GM21360 (cell line): ENCODE results near the gene MAP3K12.
"Not testable (repeated sequence)": the region's sequence is repeated elsewhere in the genome, so short reads cannot be mapped to it uniquely, and the experiment has no call there.

Experiments used
- ATAC-seq: cut with Tn5 transposase; IDR thresholded peaks from one replicate; pipeline ENCODE4 v1.9.1; 2021; ENCODE audit warnings: mild to moderate bottlenecking, moderate library complexity; ENCODE audit not compliant: unreplicated experiment

MAP3K12 gene

GRCh38 chr12:53492830-53493609 is 6.2 kb downstream of the MAP3K12 start:
- ATAC-seq, result peak; percentile 88

GRCh38 chr12:53492188-53492587 is 7.1 kb downstream of the MAP3K12 start:
- no peak for ATAC-seq

- no peak for ATAC-seq
Observed at GRCh38 chr12:53489242-53489864, 9.9 kb downstream of the MAP3K12 start.

- ATAC-seq, result no peak
Observed at GRCh38 chr12:53486736-53487487, 12.3 kb downstream of the MAP3K12 start.

GRCh38 chr12:53485955-53486735 is 13.1 kb downstream of the MAP3K12 start:
- ATAC-seq, result no peak

- no peak for ATAC-seq
Observed at GRCh38 chr12:53484686-53485575, 14.3 kb downstream of the MAP3K12 start.

GRCh38 chr12:53483979-53484377 is 15.3 kb downstream of the MAP3K12 start:
- ATAC-seq, result no peak

GRCh38 chr12:53483225-53483978 is 15.9 kb downstream of the MAP3K12 start:
- ATAC-seq, result no peak

GRCh38 chr12:53482626-53483168 is 16.6 kb downstream of the MAP3K12 start:
- ATAC-seq, result no peak

- no peak for ATAC-seq
Observed at GRCh38 chr12:53481939-53482586, 17.2 kb downstream of the MAP3K12 start.

- not testable (repeated sequence) for ATAC-seq
Observed at GRCh38 chr12:53481458-53481857, 17.8 kb downstream of the MAP3K12 start.

- ATAC-seq, result no peak
Observed at GRCh38 chr12:53480491-53481442, 18.5 kb downstream of the MAP3K12 start.

- ATAC-seq, result no peak
Observed at GRCh38 chr12:53479331-53479730, 19.9 kb downstream of the MAP3K12 start.

- ATAC-seq, result no peak
Observed at GRCh38 chr12:53478865-53479264, 20.4 kb downstream of the MAP3K12 start.

GRCh38 chr12:53476769-53477209 is 22.5 kb downstream of the MAP3K12 start:
- no peak for ATAC-seq

GRCh38 chr12:53474819-53475218 is 24.4 kb downstream of the MAP3K12 start:
- no peak for ATAC-seq

- no peak for ATAC-seq
Observed at GRCh38 chr12:53474077-53474476, 25.2 kb downstream of the MAP3K12 start.
